Right lobe of liver (tissue), 6 donors: ENCODE results near the gene ARHGEF11. TPM values are rescaled to one million over a fixed set of nuclear protein-coding genes. Genes with fewer than 3 reads are reported as not detected.

ENCODE experiments used
- ATAC-seq, 4 donors: fragments of 200-7000 bp; cut with Tn5 transposase; one replicate each; pipeline ENCODE4 v1.9.1; 2020; ENCODE audit warnings: mild to moderate bottlenecking in 4 of 4, moderate library complexity in 4 of 4
- DNase-seq, 3 donors: peaks; one replicate each; pipeline ENCODE4 v3.0.0-alpha.2; 2020
- H3K27ac ChIP-seq, 3 donors: fragments of 200-600 bp; one replicate each; pipeline ENCODE4 v1.8.0; 2022
- H3K27me3 ChIP-seq, 2 donors: fragments of 200-600 bp; one replicate each; pipeline ENCODE4 v1.8.0; 2022
- H3K36me3 ChIP-seq, 4 donors: fragments of 200-600 bp; sonication (generic) in 1 of 4; one replicate each; pipeline versions ENCODE4 v1.5.1 to v1.8.0; 2017 to 2022; ENCODE audit warnings: control low read depth in 1 of 4
- H3K4me1 ChIP-seq, 4 donors: fragments of 200-600 bp; sonication (generic) in 1 of 4; one replicate each; pipeline versions ENCODE4 v1.5.1 to v1.8.0; 2017 to 2022; ENCODE audit warnings: control low read depth in 1 of 4
- H3K4me3 ChIP-seq, 3 donors: fragments of 200-600 bp; one replicate each; pipeline ENCODE4 v1.8.0; 2022
- H3K9me3 ChIP-seq, 4 donors: fragments of 200-600 bp; sonication (generic) in 1 of 4; one replicate each; pipeline versions ENCODE4 v1.5.1 to v1.8.0; 2017 to 2022; ENCODE audit warnings: control low read depth in 1 of 4
- CTCF ChIP-seq, 4 donors: fragments of 200-600 bp in 3 of 4; fragments of 450-650 bp in 1 of 4; IDR thresholded peaks; one replicate each; pipeline versions ENCODE4 v1.5.1 to v1.8.0; 2016 to 2022; ENCODE audit warnings: antibody characterized with exemption in 4 of 4, mild to moderate bottlenecking in 2 of 4
- POLR2A ChIP-seq: fragments of 450-650 bp; IDR thresholded peaks from one replicate; pipeline ENCODE4 v1.6.1; 2017; ENCODE audit warnings: antibody characterized with exemption, mild to moderate bottlenecking
- WGBS: methylation state at CpG from one replicate; pipeline ENCODE4 v1.1.6; 2018; ENCODE audit warnings: low coverage, low lambda C conversion rate; ENCODE audit not compliant: insufficient coverage; ENCODE audit errors: missing lambda C conversion rate; 5-methylcytosine and 5-hydroxymethylcytosine counted together
- intact Hi-C, 2 donors: fragments of 100-400 bp; cut with DNase I; formaldehyde crosslinking; loops; one replicate each; pipeline versions ENCODE4 v1.11.2 to v1.14.1; 2022
- total RNA-seq, 6 experiments: library from RNA; depleted of rRNA in 2 of 6; stranded (reverse); fragments of >200 nt in 2 of 6; fragmentation: NEBNext Ultra II Directional in 3 of 6; extraction: Animal tissue kit (Norgen Biotek cat#: 25700) in 3 of 6; gene quantifications; one replicate each; pipeline versions ENCODE4 v1.1.0 to v1.2.4, GENCODE V29; 2016 to 2023
- donor health status: DM: no; HTN: yes; CAD: no.
- donor health status: DM: no; HTN: no; CAD: no.
- donor health status: DM: no; HTN: no; CAD: no.
- donor health status: DM: no; HTN: yes; CAD: no.
- donor health status: DM: no; HTN: yes; CAD: no.

ARHGEF11 gene
- total RNA-seq, 6 experiments from 2014 or later, result 10.5 to 18.7 (median 12.8) TPM

GRCh38 chr1:157089789-157090188 is 44.2 kb upstream of the ARHGEF11 start:
- Histone ChIP-seq H3K27me3 (no peaks in the 10 kb centered on the region), H3K27ac (no peak overlapping the region), H3K4me1 (peaks cover 0 to 5% (median 0%) of the 10 kb centered on the region in 4 donors), H3K4me3 (no peak overlapping the region), H3K36me3 (no peaks in the 10 kb centered on the region), H3K9me3 (no peaks in the 10 kb centered on the region)
- ATAC-seq (peak in 3 of 4 donors; percentile 9 to 19 (median 16)), DNase-seq (no peak)
- 49% methylated on average over 3 of the region's 9 CpGs for WGBS
- TF ChIP-seq POLR2A, result no peak
- TF ChIP-seq CTCF (IDR thresholded peaks at IDR 0.05), result no peak
- intact Hi-C loops, result loop anchor here (1.0 to 2.0 kb wide), 2 partner anchors 65 to 67 kb away; no protein-coding TSS in a partner anchor

- no peak overlapping the region for H3K27ac ChIP-seq
- intact Hi-C loops, result loop anchor here in 1 of 2 donors (1.0 kb wide), 1 partner anchor 68 kb away; no protein-coding TSS in a partner anchor
- ATAC-seq (peak; percentile 75 to 82 (median 80)), DNase-seq (no peak)
- H3K4me3 ChIP-seq, result no peak overlapping the region
- H3K36me3 ChIP-seq, result no peaks in the 10 kb centered on the region
- TF ChIP-seq POLR2A (no peak), CTCF (IDR thresholded peaks at IDR 0.05) (no peak)
- H3K9me3 ChIP-seq, result no peaks in the 10 kb centered on the region
- H3K27me3 ChIP-seq, result no peaks in the 10 kb centered on the region
- H3K4me1 ChIP-seq, result peaks cover 0 to 5% (median 0%) of the 10 kb centered on the region in 4 donors
Measured at GRCh38 chr1:157088607-157089006, 43.1 kb upstream of the ARHGEF11 start.

GRCh38 chr1:157087030-157087429 is 41.5 kb upstream of the ARHGEF11 start:
- no peak for DNase-seq
- no peak for ATAC-seq
- WGBS, result 88% methylated on average over 5 of the region's 5 CpGs

GRCh38 chr1:157086299-157086698 is 40.8 kb upstream of the ARHGEF11 start:
- Histone ChIP-seq H3K36me3 (no peaks in the 10 kb centered on the region), H3K27ac (no peak overlapping the region), H3K4me3 (no peak overlapping the region), H3K9me3 (no peaks in the 10 kb centered on the region), H3K27me3 (no peaks in the 10 kb centered on the region), H3K4me1 (peaks cover 0 to 5% (median 0%) of the 10 kb centered on the region in 4 donors)
- ATAC-seq (peak in 3 of 4 donors; percentile 19 to 50 (median 20)), DNase-seq (peak in 1 of 3 donors; percentile 34)
- intact Hi-C loops, result no loop called here
- no peak for TF ChIP-seq CTCF (IDR thresholded peaks at IDR 0.05)
- no peak for TF ChIP-seq POLR2A
- WGBS, result 50% methylated on average over 6 of the region's 6 CpGs

More at GRCh38 chr1:157087030-157087429, 41.5 kb upstream of the ARHGEF11 start:
- Histone ChIP-seq H3K4me3 (no peak overlapping the region), H3K27me3 (no peaks in the 10 kb centered on the region), H3K9me3 (no peaks in the 10 kb centered on the region), H3K36me3 (no peaks in the 10 kb centered on the region), H3K4me1 (peaks cover 0 to 5% (median 0%) of the 10 kb centered on the region in 4 donors), H3K27ac (no peak overlapping the region)
- intact Hi-C loops, result no loop called here
- TF ChIP-seq CTCF (IDR thresholded peaks at IDR 0.05), result no peak
- TF ChIP-seq POLR2A, result no peak

GRCh38 chr1:157085421-157085820 is 39.9 kb upstream of the ARHGEF11 start:
- Histone ChIP-seq H3K36me3 (no peaks in the 10 kb centered on the region), H3K9me3 (no peaks in the 10 kb centered on the region), H3K27ac (no peak overlapping the region), H3K4me1 (peaks cover 0 to 5% (median 0%) of the 10 kb centered on the region in 4 donors), H3K27me3 (no peaks in the 10 kb centered on the region), H3K4me3 (no peak overlapping the region)
- TF ChIP-seq CTCF (IDR thresholded peaks at IDR 0.05) (no peak), POLR2A (no peak)
- ATAC-seq (peak in 3 of 4 donors; percentile 23 to 75 (median 37)), DNase-seq (no peak)
- 37% methylated on average over 5 of the region's 5 CpGs for WGBS
- intact Hi-C loops, result no loop called here
